OCI-LY7 (cell line): ENCODE measurements around the gene MTAP.
"Not testable (repeated sequence)": the region's sequence is repeated elsewhere in the genome, so short reads cannot be mapped to it uniquely, and the experiment has no call there.

Experiments used
- CTCF ChIP-seq: fragments of 200-600 bp; sonication (generic); conservative IDR thresholded peaks from 2 replicates; pipeline ENCODE4 v1.5.1; 2014; ENCODE audit warnings: mild to moderate bottlenecking, antibody characterized with exemption, low read length, moderate library complexity, mixed read lengths
- EZH2phosphoT487 ChIP-seq: fragments of 200-600 bp; sonication (generic); IDR thresholded peaks from 2 replicates; pipeline ENCODE4 v1.6.1; 2018; ENCODE audit warnings: low read depth, borderline replicate concordance, mild to moderate bottlenecking, mixed run types, antibody characterized with exemption, low read length, moderate library complexity, mixed read lengths

- TF ChIP-seq CTCF, EZH2phosphoT487: not testable (repeated sequence)
Observed at GRCh38 chr9:21959268-21959667, 156.8 kb downstream of the MTAP start.
